HL-60/S4 treated with phorbol 12-myristate 13-acetate at 8.2 ng/mL for 4 days and 3 days (cell line): ENCODE data around the gene GOLGA3.
"Not testable (repeated sequence)": the region's sequence is repeated elsewhere in the genome, so short reads cannot be mapped to it uniquely, and the experiment has no call there.

ENCODE experiments used
- in situ Hi-C: fragments of 300-500 bp; cut with MboI; formaldehyde crosslinking; loops from 2 replicates; pipeline ENCODE4 v1.15.0; 2022; ENCODE audit warnings: low sequenced_read_pairs

GOLGA3 gene

GRCh38 chr12:132847363-132848356, 19.0 kb upstream of the GOLGA3 start:
- in situ Hi-C loops, result no loop called here

- in situ Hi-C loops, result not testable (repeated sequence)
These were observed 16.0 kb upstream of the GOLGA3 start for GRCh38 chr12:132844681-132845080.

GRCh38 chr12:132842449-132843045, 13.9 kb upstream of the GOLGA3 start:
- in situ Hi-C loops, result no loop called here

- in situ Hi-C loops, result no loop called here
These were observed 12.5 kb upstream of the GOLGA3 start for GRCh38 chr12:132841151-132841550.

GRCh38 chr12:132840536-132840935, 11.9 kb upstream of the GOLGA3 start:
- in situ Hi-C loops, result no loop called here

- in situ Hi-C loops, result no loop called here
These were observed 11.0 kb upstream of the GOLGA3 start for GRCh38 chr12:132839558-132840235.

GRCh38 chr12:132838410-132839080, 9.9 kb upstream of the GOLGA3 start:
- in situ Hi-C loops, result no loop called here

GRCh38 chr12:132837693-132838409, 9.2 kb upstream of the GOLGA3 start:
- in situ Hi-C loops, result no loop called here

GRCh38 chr12:132836795-132837331, 8.2 kb upstream of the GOLGA3 start:
- in situ Hi-C loops, result no loop called here

GRCh38 chr12:132836230-132836629, 7.6 kb upstream of the GOLGA3 start:
- in situ Hi-C loops, result not testable (repeated sequence)

- in situ Hi-C loops, result no loop called here
These were observed 6.7 kb upstream of the GOLGA3 start for GRCh38 chr12:132835076-132836025.

- in situ Hi-C loops, result no loop called here
These were observed 5.6 kb upstream of the GOLGA3 start for GRCh38 chr12:132834181-132834711.

GRCh38 chr12:132833341-132833740, 4.7 kb upstream of the GOLGA3 start:
- in situ Hi-C loops, result no loop called here

GRCh38 chr12:132831771-132832170, 3.1 kb upstream of the GOLGA3 start:
- in situ Hi-C loops, result no loop called here

GRCh38 chr12:132827763-132828703, 636 bp downstream of the GOLGA3 start:
- in situ Hi-C loops, result no loop called here

GRCh38 chr12:132825861-132826260, 2.8 kb downstream of the GOLGA3 start:
- in situ Hi-C loops, result no loop called here

- in situ Hi-C loops, result no loop called here
These were observed 3.6 kb downstream of the GOLGA3 start for GRCh38 chr12:132825089-132825488.

GRCh38 chr12:132824053-132824452, 4.6 kb downstream of the GOLGA3 start:
- in situ Hi-C loops, result no loop called here
